ENCODE measurements around the gene SEZ6L2. TPM values are rescaled to one million over a fixed set of nuclear protein-coding genes. Genes with fewer than 3 reads are reported as not detected.

The SEZ6L2 gene
- total RNA-seq, 3 donors from 2014 or later = 0.18 to 0.33 TPM; not detected in 1

DNA sequence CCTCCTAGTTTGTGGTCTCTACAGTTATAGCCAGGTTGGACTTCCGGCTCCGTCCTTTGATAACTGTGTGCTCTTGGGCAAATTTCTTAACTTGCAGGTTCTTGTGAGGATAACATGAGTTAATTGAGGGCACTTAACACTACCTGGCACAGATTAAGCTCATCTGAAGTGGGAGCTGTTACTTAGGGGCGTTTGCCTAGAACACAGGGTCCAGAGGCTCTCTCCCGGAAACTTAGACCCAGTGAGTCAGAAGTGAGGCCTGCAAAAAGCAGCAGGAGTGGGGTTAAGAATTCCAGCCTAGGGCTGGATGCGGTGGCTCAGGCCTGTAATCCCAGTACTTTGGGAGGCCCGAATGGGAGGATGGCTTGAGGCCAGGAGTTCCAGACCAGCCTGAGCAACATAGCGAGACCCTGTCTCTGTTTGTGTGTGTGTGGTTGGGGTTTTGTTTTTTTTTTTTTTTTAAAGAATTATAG is 77.7 kb downstream of the SEZ6L2 start:
- Mint-ChIP-seq H3K27me3 (ENCODE audit: low read depth) (no peaks in the 10 kb centered on the region), H3K4me3 (peak overlapping the region; percentile 91), H3K4me1 (ENCODE audit: low read depth) (peaks cover 80% of the 10 kb centered on the region), H3K9me3 (no peaks in the 10 kb centered on the region), H3K36me3 (ENCODE audit: insufficient read depth) (peaks cover 19% of the 10 kb centered on the region)
- no peak for ATAC-seq
- DNase-seq = no peak

Other genes with a start within 250 kb of the SEZ6L2 start
- 10 to 100 TPM; 37.5 to 41.0 (median 39.9) TPM for gene SPN, start 236.3 kb downstream of the SEZ6L2 start, total RNA-seq
- 1 to 10 TPM; 1.9 to 3.0 (median 2.1) TPM for gene QPRT, start 220.4 kb downstream of the SEZ6L2 start, total RNA-seq
- gene C16orf54, start 153.6 kb downstream of the SEZ6L2 start, total RNA-seq = 1 to 10 TPM; 6.8 to 8.8 (median 7.2) TPM
- under 1 TPM in 1 of 3 donors, not detected in 2; 0.05 TPM for gene ZG16, start 121.3 kb downstream of the SEZ6L2 start, total RNA-seq
- gene KIF22, start 108.8 kb downstream of the SEZ6L2 start, total RNA-seq = 10 to 100 TPM; 73.5 to 82.2 (median 79.7) TPM
- 100 to 1,000 TPM; 321 to 471 (median 409) TPM for gene MAZ, start 93.0 kb downstream of the SEZ6L2 start, total RNA-seq
- gene PRRT2, start 87.4 kb downstream of the SEZ6L2 start, total RNA-seq = 1 to 10 TPM in 1 of 3 donors, under 1 TPM in 2; 0.34 to 1.6 (median 0.76) TPM
- 10 to 100 TPM; 35.2 to 40.9 (median 40.7) TPM for gene PAGR1, start 83.4 kb downstream of the SEZ6L2 start, total RNA-seq
- 10 to 100 TPM; 80.6 to 86.4 (median 85.8) TPM for gene MVP, start 79.1 kb downstream of the SEZ6L2 start, total RNA-seq
- gene CDIPT, start 36.3 kb downstream of the SEZ6L2 start, total RNA-seq = 10 to 100 TPM; 56.7 to 61.0 (median 59.7) TPM
- gene ASPHD1, start 938 bp upstream of the SEZ6L2 start, total RNA-seq = 1 to 10 TPM; 2.1 to 3.4 (median 3.2) TPM
- gene KCTD13, start 26.7 kb upstream of the SEZ6L2 start, total RNA-seq = 10 to 100 TPM; 42.7 to 45.4 (median 44.1) TPM
- 10 to 100 TPM; 19.3 to 30.8 (median 27.7) TPM for gene TMEM219, start 62.5 kb upstream of the SEZ6L2 start, total RNA-seq
- gene TAOK2, start 74.3 kb upstream of the SEZ6L2 start, total RNA-seq = 10 to 100 TPM; 34.9 to 37.9 (median 37.8) TPM
- gene HIRIP3, start 96.1 kb upstream of the SEZ6L2 start, total RNA-seq = 10 to 100 TPM; 43.4 to 52.5 (median 50.7) TPM
- gene INO80E, start 96.7 kb upstream of the SEZ6L2 start, total RNA-seq = 100 to 1,000 TPM; 103 to 113 (median 112) TPM
- gene DOC2A, start 111.5 kb upstream of the SEZ6L2 start, total RNA-seq = 1 to 10 TPM in 2 of 3 donors, under 1 TPM in 1; 0.49 to 2.5 (median 1.1) TPM
- not detected for gene C16orf92, start 123.6 kb upstream of the SEZ6L2 start, total RNA-seq
- under 1 TPM; 0.22 to 0.33 (median 0.32) TPM for gene TLCD3B, start 131.7 kb upstream of the SEZ6L2 start, total RNA-seq
- gene ALDOA, start 166.2 kb upstream of the SEZ6L2 start, total RNA-seq = 1,000 to 10,000 TPM; 2,101 to 2,362 (median 2,220) TPM
- 100 to 1,000 TPM; 147 to 164 (median 152) TPM for gene PPP4C, start 176.4 kb upstream of the SEZ6L2 start, total RNA-seq
- under 1 TPM; 0.33 to 0.87 (median 0.48) TPM for gene TBX6, start 192.4 kb upstream of the SEZ6L2 start, total RNA-seq
- gene YPEL3, start 196.7 kb upstream of the SEZ6L2 start, total RNA-seq = 1 to 10 TPM; 4.4 to 7.2 (median 6.1) TPM
- 1 to 10 TPM in 2 of 3 donors, under 1 TPM in 1; 0.76 to 3.3 (median 2.7) TPM for gene GDPD3, start 214.0 kb upstream of the SEZ6L2 start, total RNA-seq
- 10 to 100 TPM; 29.1 to 37.5 (median 32.6) TPM for gene MAPK3, start 223.7 kb upstream of the SEZ6L2 start, total RNA-seq